HCT116 (cell line): ENCODE measurements around the gene MUC5B. TPM values are rescaled to one million over a fixed set of nuclear protein-coding genes. Genes with fewer than 3 reads are reported as not detected.
"Not testable (repeated sequence)": the region's sequence is repeated elsewhere in the genome, so short reads cannot be mapped to it uniquely, and the experiment has no call there.

ENCODE experiments used
- ATAC-seq: fragments of 200-7000 bp; cut with Tn5 transposase; 2 replicates; pipeline ENCODE4 v1.9.1; 2020; ENCODE audit warnings: mild to moderate bottlenecking, moderate library complexity
- BruUV-seq: library from RNA; stranded (reverse); fragments of 400-500 nt; replicated peaks from 2 replicates; lab custom pipeline; 2021; lab: Mats Ljungman, UMichigan
- CTCF ChIA-PET: fragments of 300-600 bp; sonication (Branson Sonifier 250); formaldehyde crosslinking; loops from one replicate; lab custom pipeline; 2021; ENCODE audit warnings: antibody characterized with exemption; lab: Charles Lee
- POLR2A ChIA-PET: fragments of 300-600, 350-600 bp; sonication (Branson Sonifier 250); formaldehyde crosslinking; loops from one replicate; lab custom pipeline; 2021; ENCODE audit warnings: antibody characterized with exemption; lab: Charles Lee
- RAD21 ChIA-PET, 2 experiments: fragments of 300-600 bp; sonication (Branson Sonifier 250); formaldehyde crosslinking; loops; one replicate each; lab custom pipeline; 2023; ENCODE audit warnings: low total read pairs in 2 of 2; ENCODE audit not compliant: uncharacterized antibody in 2 of 2, unreplicated experiment in 2 of 2, low non-redundant PET in 1 of 2; lab: Charles Lee
- DNase-seq: peaks from one replicate; pipeline ENCODE4 v3.0.0-alpha.2; 2010; ENCODE audit warnings: low read depth, low spot score
- H2AFZ ChIP-seq: fragments of 200-600 bp; shearing (Covaris generic), sonication (generic); 2 replicates; pipeline ENCODE4 v1.6.1; 2017; ENCODE audit warnings: low read depth, mixed run types, mixed read lengths, antibody characterized with exemption, low read length; ENCODE audit not compliant: poor library complexity, severe bottlenecking
- H3K27ac ChIP-seq: 2 replicates; pipeline ENCODE4 v1.5.1; 2012; ENCODE audit warnings: low read depth, low read length
- H3K27me3 ChIP-seq: fragments of 200-600 bp; sonication (generic); 2 replicates; pipeline ENCODE4 v1.6.1; 2016; ENCODE audit warnings: mixed run types, low read length, mixed read lengths; ENCODE audit not compliant: insufficient read depth
- H3K36me3 ChIP-seq, 2 experiments: fragments of 200-500 bp in 1 of 2; fragments of 200-600 bp in 1 of 2; sonication (Bioruptor generic) in 1 of 2; sonication (generic) in 1 of 2; 2 replicates each; pipeline versions ENCODE4 v1.5.1 to v1.6.1; 2014 to 2016; ENCODE audit warnings: low read length in 2 of 2, inconsistent platforms in 1 of 2, mixed read lengths in 1 of 2, mixed run types in 1 of 2; ENCODE audit not compliant: insufficient read depth in 2 of 2, control insufficient read depth in 1 of 2
- H3K4me1 ChIP-seq, 2 experiments: fragments of 200-600 bp in 1 of 2; sonication (generic) in 1 of 2; 2 replicates each; pipeline versions ENCODE4 v1.5.1 to v1.6.1; 2012 to 2017; ENCODE audit warnings: low read length in 2 of 2, inconsistent platforms in 1 of 2, mild to moderate bottlenecking in 1 of 2, mixed read lengths in 1 of 2, mixed run types in 1 of 2, moderate library complexity in 1 of 2; ENCODE audit not compliant: insufficient read depth in 2 of 2, control insufficient read depth in 1 of 2
- H3K4me2 ChIP-seq: fragments of 200-600 bp; sonication (generic); 2 replicates; pipeline ENCODE4 v1.6.1; 2017; ENCODE audit warnings: mixed run types, low read length, mixed read lengths
- H3K4me3 ChIP-seq, 2 experiments: fragments of 200-600 bp in 1 of 2; sonication (generic) in 1 of 2; replicated peaks in 1 of 2; 2 replicates each; pipeline ENCODE4 v1.5.1; 2011 to 2016; ENCODE audit warnings: low read length in 2 of 2, control low read depth in 1 of 2, low read depth in 1 of 2, mild to moderate bottlenecking in 1 of 2, mixed read lengths in 1 of 2, mixed run types in 1 of 2
- H3K79me2 ChIP-seq: fragments of 200-600 bp; sonication (generic); 2 replicates; pipeline ENCODE4 v1.6.1; 2017; ENCODE audit warnings: mild to moderate bottlenecking, mixed run types, low read length, moderate library complexity, mixed read lengths; ENCODE audit not compliant: insufficient read depth
- H3K9ac ChIP-seq: fragments of 200-600 bp; sonication (generic); 2 replicates; pipeline ENCODE4 v1.6.1; 2016; ENCODE audit warnings: low read length, mixed read lengths
- H3K9me2 ChIP-seq: fragments of 200-600 bp; sonication (generic), shearing (Covaris generic); 2 replicates; pipeline ENCODE4 v1.6.1; 2017; ENCODE audit warnings: mixed run types, mild to moderate bottlenecking, moderate library complexity; ENCODE audit not compliant: insufficient read depth
- H3K9me3 ChIP-seq, 2 experiments: fragments of 200-500 bp in 1 of 2; fragments of 200-600 bp in 1 of 2; sonication (Bioruptor generic) in 1 of 2; sonication (generic) in 1 of 2; 2 replicates each; pipeline ENCODE4 v1.6.1; 2014 to 2017; ENCODE audit warnings: low read length in 2 of 2, mixed read lengths in 2 of 2, inconsistent platforms in 1 of 2, low read depth in 1 of 2, mild to moderate bottlenecking in 1 of 2, mixed run types in 1 of 2, moderate library complexity in 1 of 2; ENCODE audit not compliant: control insufficient read depth in 1 of 2, insufficient read depth in 1 of 2
- H4K20me1 ChIP-seq: fragments of 200-600 bp; sonication (generic), shearing (Covaris generic); 2 replicates; pipeline ENCODE4 v1.6.1; 2017; ENCODE audit warnings: mixed run types, mild to moderate bottlenecking, moderate library complexity; ENCODE audit not compliant: insufficient read depth
- intact Hi-C: fragments of 100-400 bp; cut with micrococcal nuclease; formaldehyde crosslinking; loops from 2 replicates; pipeline ENCODE4 v1.10.0; 2022
- total RNA-seq: library from RNA; stranded (reverse); gene quantifications from one replicate; pipeline ENCODE4 v1.2.1, GENCODE V29; 2021; ENCODE audit not compliant: unreplicated experiment

MUC5B gene
- total RNA-seq, 1 experiment from 2014 or later, result 1.5 TPM

GRCh38 chr11:1247026-1247425 lies 24.2 kb downstream of the MUC5B start:
- H3K9ac ChIP-seq, H3K27me3 ChIP-seq, H3K9me3 ChIP-seq, H4K20me1 ChIP-seq, BruUV-seq, CTCF ChIA-PET, H3K79me2 ChIP-seq, H3K36me3 ChIP-seq, H2AFZ ChIP-seq, ATAC-seq, H3K4me2 ChIP-seq, H3K4me1 ChIP-seq, DNase-seq, intact Hi-C loops, RAD21 ChIA-PET, POLR2A ChIA-PET, H3K27ac ChIP-seq, H3K9me2 ChIP-seq, H3K4me3 ChIP-seq: not testable (repeated sequence)

DNA sequence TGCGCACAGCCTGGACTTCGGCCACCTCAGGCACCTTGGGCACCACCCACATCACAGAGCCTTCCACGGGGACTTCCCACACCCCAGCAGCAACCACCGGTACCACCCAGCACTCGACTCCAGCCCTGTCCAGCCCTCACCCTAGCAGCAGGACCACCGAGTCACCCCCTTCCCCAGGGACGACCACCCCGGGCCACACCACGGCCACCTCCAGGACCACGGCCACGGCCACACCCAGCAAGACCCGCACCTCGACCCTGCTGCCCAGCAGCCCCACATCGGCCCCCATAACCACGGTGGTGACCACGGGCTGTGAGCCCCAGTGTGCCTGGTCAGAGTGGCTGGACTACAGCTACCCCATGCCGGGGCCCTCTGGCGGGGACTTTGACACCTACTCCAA lies 26.1 kb downstream of the MUC5B start:
- BruUV-seq, H2AFZ ChIP-seq, H3K9ac ChIP-seq, RAD21 ChIA-PET, DNase-seq, H3K9me2 ChIP-seq, CTCF ChIA-PET, H3K36me3 ChIP-seq, H3K27me3 ChIP-seq, ATAC-seq, H3K27ac ChIP-seq, H3K4me3 ChIP-seq, H3K4me1 ChIP-seq, POLR2A ChIA-PET, H3K4me2 ChIP-seq, H4K20me1 ChIP-seq, intact Hi-C loops, H3K79me2 ChIP-seq, H3K9me3 ChIP-seq: not testable (repeated sequence)

DNA sequence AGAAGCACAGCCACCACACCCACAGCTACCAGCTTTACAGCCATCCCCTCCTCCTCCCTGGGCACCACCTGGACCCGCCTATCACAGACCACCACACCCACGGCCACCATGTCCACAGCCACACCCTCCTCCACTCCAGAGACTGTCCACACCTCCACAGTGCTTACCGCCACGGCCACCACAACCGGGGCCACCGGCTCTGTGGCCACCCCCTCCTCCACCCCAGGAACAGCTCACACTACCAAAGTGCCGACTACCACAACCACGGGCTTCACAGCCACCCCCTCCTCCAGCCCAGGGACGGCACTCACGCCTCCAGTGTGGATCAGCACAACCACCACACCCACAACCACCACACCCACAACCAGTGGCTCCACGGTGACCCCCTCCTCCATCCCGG lies 27.5 kb downstream of the MUC5B start:
- RAD21 ChIA-PET, result not testable (repeated sequence)

More for the DNA sequence above, 27.5 kb downstream of the MUC5B start:
- H3K4me2 ChIP-seq, POLR2A ChIA-PET, H3K9me2 ChIP-seq, H3K9ac ChIP-seq, intact Hi-C loops, H4K20me1 ChIP-seq, H3K36me3 ChIP-seq, H3K9me3 ChIP-seq, H3K79me2 ChIP-seq, ATAC-seq, CTCF ChIA-PET, H3K4me1 ChIP-seq, BruUV-seq, DNase-seq, H2AFZ ChIP-seq, H3K27ac ChIP-seq, H3K4me3 ChIP-seq, H3K27me3 ChIP-seq: not testable (repeated sequence)
